Germinal center (tissue), 1 donor: ENCODE results near the gene MASP2.
"Not testable (repeated sequence)": the region's sequence is repeated elsewhere in the genome, so short reads cannot be mapped to it uniquely, and the experiment has no call there.

Experiments used
- DNase-seq: peaks from one replicate; pipeline ENCODE4 v3.0.0; 2012; ENCODE audit warnings: mixed read lengths, low spot score

Gene MASP2

DNA sequence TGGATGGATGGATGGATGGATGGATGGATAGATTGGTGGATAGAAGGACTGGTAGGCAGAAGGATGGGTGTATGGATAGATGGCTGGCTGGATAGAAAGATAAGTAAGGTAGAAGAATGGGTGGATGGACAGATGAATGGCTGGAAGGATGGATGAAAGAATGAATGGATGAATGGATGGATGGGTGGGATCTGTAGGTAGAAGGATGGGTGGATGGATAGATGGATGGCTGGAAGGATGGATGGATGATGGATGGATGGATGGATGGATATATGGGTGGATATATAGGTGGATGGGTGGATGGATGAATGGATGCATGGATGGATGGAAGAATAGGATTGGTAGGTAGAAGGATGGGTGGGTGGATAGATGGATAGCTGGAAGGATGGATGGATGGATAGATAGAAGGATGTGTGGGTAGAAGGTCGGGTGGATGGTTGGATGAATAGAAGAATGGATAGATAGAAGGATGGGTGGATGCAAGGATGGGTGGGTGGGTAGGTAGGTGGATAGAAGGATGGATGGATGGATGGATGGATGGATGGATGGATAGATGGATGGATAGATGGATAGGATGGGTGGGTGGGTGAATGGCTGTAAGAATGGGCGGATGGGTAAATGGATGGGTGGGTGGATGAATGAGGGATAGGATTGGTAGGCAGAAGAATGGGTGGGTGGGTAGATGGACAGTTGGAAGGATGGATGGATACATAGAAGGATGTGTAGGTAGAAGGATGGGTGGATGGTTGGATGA lies 7.5 kb downstream of the MASP2 start:
- DNase-seq, result no peak

DNA sequence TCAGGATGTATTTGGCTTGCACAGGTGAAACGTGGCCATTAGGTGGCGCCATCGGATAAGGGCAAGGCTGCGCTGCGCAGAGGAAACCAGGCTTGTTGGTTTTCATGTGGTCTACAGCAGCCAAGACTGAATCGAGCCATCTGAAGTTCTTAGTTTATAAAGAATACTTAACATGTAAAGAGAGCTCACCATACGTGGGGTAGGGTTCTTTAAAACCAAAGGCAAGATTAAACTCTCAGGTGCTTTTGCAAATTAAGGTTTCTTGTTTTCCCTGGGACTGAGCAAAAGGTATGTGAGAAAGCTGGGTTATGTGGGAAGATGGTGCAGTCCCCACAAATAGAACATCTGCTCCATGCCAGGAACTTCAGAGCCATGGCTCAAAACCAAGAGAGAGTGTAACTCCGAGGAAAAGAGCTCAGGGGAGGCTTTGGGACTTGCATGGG lies 9.3 kb downstream of the MASP2 start:
- peak; percentile 81 for DNase-seq

DNA sequence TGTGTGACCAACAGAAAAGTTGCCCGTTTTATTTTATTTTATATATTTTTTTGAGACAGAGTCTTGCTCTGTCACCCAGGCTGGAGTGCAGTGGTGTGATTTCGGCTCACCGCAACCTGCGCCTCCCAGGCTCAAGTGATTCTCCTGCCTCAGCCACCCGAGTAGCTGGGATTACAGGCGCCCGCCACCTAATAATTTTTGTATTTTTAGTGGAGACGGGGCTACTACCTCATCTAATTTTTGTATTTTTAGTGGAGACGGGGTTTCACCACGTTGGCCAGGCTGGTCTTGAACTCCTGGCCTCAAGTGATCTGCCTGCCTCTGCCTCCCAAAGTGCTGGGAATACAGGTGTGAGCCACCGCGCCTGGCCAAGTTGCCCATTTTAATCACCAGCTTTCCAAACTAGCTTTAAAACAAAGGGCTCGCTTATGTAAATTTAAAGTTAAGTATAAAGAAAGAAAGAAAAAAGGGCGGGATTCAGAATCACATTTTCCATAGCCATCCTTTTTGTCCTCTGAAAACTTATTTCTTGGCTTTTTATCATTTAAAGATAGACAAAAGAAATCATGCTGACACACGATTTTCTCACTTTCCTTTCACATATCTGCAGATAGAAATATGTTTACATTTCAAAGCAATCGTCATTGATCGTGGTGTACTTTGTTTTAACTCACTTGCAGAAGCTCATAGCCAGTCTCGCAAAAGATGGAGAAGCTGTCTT lies 9.9 kb downstream of the MASP2 start:
- not testable (repeated sequence) for DNase-seq

DNA sequence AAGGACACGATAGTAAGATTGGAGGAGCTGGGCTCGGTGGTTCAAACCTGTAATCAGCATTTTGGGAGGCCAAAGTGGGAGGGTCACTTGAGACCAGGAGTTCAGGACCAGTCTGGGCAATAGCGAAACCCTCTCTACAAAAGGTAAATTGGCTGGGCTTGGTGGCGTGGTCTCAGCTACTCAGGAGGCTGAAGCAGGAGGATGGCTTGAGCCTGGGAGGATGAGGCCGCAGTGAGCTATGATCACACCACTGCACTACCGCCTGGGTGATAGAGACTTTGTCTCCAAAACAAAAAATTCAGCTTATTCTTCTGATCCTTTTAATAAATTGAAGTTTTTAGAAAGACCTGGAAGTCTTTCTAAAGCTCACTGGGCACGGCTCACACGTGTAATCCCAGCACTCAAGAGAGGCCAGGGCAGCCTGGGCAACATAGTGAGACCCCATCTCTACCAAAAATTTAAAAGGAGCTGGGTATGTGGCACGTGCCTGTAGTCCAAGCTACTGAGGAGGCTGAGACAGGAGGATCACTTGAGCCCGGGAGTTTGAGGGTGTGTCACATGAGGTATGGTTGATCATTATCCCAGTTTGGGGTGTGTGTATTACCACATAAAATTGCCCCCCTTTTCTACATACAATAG lies 15.3 kb downstream of the MASP2 start:
- DNase-seq, result no peak

GRCh38 chr1:11030865-11031264 lies 16.2 kb downstream of the MASP2 start:
- DNase-seq, result no peak

DNA sequence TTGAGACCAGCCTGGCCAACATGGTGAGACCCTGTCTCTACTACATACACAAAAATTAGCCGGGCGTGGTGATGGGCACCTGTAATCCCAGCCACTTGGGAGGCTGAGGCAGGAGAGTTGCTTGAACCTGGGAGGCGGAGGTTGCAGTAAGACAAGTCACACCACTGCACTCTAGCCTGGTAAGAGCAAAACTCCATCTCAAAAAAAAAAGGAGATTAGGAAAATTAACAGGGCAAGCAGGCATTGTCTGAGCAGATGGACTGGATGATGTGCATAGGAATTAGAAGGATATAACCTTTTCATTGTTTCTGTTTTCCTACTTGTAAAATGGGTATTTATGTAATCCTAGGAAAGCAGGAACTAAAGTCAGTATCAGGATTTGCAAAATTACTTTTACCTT lies 19.0 kb downstream of the MASP2 start:
- no peak for DNase-seq

GRCh38 chr1:11027316-11027715 lies 19.7 kb downstream of the MASP2 start:
- DNase-seq, result no peak

DNA sequence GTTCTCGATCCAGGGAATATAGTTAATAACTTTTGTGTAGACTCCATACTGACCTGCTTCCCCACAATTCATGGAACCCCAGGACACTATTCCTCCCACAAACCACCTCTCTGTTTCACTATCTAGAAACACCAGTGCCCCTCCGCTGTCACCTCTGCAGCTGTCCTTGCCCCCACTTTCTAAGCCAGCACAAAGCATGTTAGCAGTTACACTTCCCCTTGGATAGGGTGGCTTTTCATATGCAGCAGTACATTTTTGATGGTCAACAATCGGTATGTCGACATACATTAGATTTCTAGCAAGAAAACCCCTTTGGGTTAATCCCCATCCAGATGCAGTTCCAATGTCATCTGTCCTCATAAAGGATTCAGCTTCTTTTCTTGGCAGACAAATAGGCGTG lies 20.1 kb downstream of the MASP2 start:
- no peak for DNase-seq

DNA sequence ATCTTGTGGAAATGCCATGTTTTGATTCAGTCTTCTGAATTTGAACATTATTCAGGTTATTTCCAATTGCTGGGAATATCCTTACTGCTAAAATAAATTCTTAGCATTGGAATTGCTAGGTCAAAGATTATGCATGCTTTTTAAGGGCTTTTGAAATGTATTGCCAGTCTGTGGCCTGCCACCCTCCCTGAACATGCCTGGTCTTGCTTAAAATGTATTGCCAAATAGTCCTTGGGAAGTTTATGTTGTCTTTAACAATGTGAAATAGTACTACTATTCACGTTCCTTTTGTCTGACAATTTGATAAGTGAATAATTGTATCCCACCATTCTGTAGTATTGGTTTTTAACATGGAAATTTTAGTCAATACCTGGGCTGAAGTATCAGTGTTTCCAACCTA lies 21.0 kb downstream of the MASP2 start:
- DNase-seq, result no peak

DNA sequence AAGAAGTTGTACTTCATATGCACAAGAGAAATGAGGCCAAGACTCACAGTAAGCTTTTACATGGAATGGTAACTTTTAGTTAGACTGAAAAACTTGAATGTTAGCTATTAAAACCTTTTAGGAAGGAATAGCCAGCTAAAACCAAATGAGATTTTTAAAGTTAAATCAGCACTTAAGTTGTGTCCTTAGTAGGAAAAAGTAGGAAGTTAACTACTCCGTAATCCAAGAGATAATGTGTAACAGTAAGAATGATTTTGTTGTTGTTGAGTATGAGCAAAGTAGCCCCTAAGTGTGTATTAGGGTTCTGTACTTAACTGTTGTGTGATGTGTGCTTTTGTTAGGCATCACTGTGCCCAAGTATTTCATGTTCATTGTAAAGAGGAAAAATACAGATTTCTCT lies 21.4 kb downstream of the MASP2 start:
- no peak for DNase-seq

DNA sequence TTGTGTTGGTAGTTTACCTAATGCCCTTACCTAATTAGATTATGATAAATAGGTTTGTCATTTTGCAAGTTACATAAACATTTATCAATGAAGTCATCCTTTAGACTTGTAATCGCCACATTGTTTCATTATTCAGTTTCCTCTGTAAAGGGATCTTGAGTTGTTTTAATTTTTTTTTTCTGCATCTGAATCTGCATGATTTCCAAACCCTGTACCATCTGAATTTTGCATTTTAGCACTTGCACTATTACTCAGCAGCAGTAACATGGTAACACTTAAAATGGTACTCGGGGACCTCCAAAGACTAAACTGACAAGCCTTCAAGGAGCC lies 22.2 kb downstream of the MASP2 start:
- DNase-seq, result no peak

DNA sequence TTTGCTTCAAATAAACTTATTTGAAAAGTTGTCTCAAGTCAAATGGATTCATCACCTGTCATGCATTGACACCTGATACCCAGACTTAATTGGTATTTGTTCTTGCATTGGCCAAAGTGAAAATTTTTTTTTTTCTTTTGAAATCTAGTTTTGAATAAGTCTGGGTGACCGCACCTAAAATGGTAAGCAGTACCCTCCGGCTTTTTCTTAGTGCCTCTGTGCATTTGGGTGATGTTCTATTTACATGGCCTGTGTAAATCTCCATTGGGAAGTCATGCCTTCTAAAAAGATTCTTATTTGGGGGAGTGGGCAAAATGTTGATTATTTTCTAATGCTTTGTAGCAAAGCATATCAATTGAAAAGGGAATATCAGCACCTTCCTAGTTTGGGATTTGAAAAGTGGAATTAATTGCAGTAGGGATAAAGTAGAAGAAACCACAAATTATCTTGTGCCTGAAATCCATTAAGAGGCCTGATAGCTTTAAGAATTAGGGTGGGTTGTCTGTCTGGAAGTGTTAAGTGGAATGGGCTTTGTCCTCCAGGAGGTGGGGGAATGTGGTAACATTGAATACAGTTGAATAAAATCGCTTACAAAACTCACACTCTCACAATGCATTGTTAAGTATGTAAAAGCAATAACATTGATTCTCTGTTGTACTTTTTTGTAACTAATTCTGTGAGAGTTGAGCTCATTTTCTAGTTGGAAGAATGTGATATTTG lies 22.7 kb downstream of the MASP2 start:
- DNase-seq, result no peak

DNA sequence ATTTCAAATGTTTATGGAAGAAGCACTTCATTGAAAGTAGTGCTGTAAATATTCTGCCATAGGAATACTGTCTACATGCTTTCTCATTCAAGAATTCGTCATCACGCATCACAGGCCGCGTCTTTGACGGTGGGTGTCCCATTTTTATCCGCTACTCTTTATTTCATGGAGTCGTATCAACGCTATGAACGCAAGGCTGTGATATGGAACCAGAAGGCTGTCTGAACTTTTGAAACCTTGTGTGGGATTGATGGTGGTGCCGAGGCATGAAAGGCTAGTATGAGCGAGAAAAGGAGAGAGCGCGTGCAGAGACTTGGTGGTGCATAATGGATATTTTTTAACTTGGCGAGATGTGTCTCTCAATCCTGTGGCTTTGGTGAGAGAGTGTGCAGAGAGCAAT lies 23.8 kb downstream of the MASP2 start:
- no peak for DNase-seq

GRCh38 chr1:11019971-11020370 lies 27.1 kb downstream of the MASP2 start:
- no peak for DNase-seq

DNA sequence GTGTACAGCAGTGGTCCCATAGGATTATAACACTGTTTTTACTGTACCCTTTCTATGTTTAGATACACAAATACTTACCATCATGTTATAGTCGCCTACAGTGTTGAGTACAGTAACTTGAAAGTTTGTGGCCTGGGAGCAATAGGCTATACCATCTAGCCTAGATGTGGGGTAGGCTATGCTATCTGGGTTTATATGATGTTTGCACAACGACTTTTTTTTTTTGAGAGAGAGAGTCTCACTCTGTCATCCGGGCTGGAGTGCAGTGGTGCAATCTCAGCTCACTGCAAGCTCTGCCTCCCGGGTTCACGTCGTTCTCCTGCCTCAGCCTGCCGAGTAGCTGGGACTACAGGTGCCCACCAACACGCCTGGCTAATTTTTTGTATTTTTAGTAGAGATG lies 27.7 kb downstream of the MASP2 start:
- DNase-seq, result not testable (repeated sequence)

DNA sequence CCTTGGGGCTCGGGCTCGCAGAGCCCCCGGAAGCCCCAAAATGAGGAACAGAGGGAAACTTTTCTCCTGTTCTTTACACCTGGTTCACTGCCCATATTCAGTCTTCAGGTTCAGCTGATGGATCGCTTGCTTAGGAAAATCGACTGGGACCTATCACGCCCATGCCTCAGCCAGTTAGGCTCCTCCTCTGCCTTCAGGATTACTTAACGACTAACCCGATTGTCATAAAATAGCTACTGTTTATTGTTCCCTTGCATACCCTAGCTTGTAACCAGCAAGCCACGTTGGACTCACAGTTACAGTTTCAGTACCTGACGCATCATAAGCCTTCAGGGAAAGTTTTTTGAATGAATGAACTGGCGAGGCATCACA lies 33.9 kb downstream of the MASP2 start:
- DNase-seq, result no peak

- peak; percentile 97 for DNase-seq
Observed at GRCh38 chr1:11012260-11013159, 34.5 kb downstream of the MASP2 start, which contains the start of gene TARDBP. TARDBP (plus strand) TSS chr1:11012654; CDS start chr1:11013728, 1,074 bp downstream.

- DNase-seq, result no peak
Observed at GRCh38 chr1:11000526-11000925, 46.5 kb downstream of the MASP2 start.

- DNase-seq, result no peak
Observed at GRCh38 chr1:10996100-10996499, 50.9 kb downstream of the MASP2 start.

GRCh38 chr1:10992864-10993263 lies 54.2 kb downstream of the MASP2 start:
- DNase-seq, result no peak

GRCh38 chr1:10992004-10992403 lies 55.0 kb downstream of the MASP2 start:
- DNase-seq, result not testable (repeated sequence)

- DNase-seq, result no peak
Observed at GRCh38 chr1:10990828-10991227, 56.2 kb downstream of the MASP2 start.
